Activated CD8-positive, alpha-beta memory T cell treated with anti-CD3 and anti-CD28 coated beads for 1 hour (primary cell): ENCODE measurements around the gene MIDN.

Source experiments
- DNase-seq, 2 donors: peaks; one replicate each; pipeline ENCODE4 v3.0.0-alpha.2; 2020; ENCODE audit warnings: low read depth in 1 of 2; ENCODE audit errors: extremely low read depth in 1 of 2

Gene MIDN

DNA sequence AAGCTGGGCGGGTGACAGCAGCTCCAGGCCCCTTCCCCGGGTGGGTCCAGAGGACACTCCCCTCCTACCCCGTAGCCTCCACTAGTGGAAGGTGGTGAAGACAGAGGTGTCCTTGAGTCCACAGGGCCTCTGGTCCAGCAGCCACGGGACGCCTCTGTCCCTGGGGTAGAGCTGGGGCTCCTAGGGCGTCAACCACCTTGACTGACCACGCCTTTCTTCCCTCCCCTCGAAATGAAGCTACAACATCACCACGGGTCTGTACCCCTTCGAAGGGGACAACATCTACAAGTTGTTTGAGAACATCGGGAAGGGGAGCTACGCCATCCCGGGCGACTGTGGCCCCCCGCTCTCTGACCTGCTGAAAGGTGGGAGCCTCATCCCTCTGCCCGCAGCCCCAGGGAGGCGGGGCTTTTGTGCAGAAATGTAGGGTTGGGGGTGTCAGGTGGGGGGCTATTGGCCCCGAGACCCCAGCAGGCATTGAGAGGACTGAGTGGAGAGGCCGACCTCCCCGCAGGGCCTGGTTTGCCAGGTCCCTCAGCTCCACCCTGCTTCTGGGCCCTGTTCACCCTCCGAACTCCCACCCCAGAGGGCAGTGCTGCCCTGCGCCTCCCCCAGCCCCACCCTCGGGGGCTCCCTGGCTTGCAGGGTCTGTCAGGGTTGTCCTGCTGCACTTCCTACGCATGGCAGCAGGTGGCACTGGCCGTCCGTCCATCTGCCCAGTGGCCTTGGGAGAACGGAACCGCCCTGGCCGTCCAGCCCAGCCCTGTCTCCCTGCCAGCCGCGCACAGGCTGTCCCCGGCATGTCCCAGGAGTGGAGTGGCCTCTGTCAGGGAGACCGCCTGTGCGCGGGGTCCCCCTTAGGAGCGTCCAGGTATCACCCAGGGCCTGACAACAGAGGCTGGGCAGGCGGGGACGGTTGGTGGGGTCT, 27.1 kb upstream of the MIDN start:
- DNase-seq, result no peak

DNA sequence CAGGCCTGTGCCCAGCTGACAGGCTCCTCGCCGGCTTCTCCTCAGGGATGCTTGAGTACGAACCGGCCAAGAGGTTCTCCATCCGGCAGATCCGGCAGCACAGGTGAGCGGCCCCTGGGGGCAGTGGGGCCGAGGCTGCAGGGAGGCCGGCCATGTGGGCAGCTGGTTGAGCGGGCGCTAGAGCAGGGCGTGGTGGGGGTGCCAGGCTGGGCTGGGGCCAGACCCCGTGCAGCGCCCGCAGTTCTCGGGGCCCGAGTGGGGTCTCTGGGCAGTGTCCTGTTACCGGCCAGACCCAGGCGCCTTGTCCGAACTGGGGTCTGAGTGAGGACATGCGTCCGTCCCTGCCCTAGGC, 26.5 kb upstream of the MIDN start:
- DNase-seq, result no peak

DNA sequence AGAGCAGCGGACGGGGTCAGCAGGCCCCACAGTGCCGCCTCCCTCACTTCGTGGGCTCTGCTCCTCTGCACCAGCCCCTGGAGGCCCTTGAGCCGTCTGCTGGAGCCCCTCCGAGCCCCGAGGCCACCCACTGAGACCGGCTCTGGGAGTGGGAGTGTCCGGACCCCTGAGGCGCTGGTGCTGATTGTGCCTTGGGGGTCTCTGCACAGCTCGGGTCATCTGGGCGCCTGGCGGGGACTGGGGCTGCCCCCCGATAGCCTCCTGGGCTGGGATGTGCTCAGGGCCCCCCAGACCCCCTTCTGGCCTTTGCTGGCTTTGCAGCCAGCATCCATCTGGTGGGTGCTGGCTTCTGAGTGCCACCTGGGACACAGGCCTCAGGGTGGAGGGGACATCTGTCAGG, 26.0 kb upstream of the MIDN start:
- no peak for DNase-seq

DNA sequence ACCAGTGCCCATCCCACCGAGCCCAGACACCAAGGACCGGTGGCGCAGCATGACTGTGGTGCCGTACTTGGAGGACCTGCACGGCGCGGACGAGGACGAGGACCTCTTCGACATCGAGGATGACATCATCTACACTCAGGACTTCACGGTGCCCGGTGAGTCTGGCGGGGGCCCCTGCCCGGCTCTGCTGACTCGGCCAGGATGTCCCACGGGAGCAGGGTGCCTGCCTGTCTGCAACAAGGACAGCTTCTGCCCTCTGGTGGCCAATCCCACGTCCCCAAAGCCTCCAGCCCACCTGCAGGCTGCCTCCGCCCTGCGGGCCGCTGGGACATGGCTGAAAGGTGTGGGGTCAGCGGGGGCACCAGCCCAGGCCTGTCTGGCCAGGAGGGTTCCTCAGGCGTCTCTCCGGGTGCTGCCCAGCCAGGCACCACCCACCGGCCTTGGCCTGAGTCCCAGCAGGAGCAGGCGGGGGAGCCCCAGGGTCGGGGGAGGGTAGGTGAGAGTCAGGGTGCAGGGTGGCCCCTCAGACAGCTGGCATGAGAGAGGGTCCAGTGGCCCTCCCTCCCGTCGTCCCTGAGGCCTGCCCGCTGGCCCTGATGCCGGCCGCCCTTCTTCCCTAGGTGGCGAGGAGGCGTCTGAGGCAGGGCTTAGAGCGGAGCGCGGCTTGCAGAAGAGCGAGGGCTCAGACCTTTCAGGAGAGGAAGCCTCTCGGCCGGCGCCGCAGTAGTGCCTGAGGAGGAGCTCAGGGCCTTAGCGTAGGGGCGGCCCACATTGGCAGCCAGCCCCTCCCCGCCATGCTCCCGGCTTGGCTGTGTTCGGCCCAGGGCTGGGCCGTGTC, 25.1 kb upstream of the MIDN start:
- DNase-seq, result no peak

DNA sequence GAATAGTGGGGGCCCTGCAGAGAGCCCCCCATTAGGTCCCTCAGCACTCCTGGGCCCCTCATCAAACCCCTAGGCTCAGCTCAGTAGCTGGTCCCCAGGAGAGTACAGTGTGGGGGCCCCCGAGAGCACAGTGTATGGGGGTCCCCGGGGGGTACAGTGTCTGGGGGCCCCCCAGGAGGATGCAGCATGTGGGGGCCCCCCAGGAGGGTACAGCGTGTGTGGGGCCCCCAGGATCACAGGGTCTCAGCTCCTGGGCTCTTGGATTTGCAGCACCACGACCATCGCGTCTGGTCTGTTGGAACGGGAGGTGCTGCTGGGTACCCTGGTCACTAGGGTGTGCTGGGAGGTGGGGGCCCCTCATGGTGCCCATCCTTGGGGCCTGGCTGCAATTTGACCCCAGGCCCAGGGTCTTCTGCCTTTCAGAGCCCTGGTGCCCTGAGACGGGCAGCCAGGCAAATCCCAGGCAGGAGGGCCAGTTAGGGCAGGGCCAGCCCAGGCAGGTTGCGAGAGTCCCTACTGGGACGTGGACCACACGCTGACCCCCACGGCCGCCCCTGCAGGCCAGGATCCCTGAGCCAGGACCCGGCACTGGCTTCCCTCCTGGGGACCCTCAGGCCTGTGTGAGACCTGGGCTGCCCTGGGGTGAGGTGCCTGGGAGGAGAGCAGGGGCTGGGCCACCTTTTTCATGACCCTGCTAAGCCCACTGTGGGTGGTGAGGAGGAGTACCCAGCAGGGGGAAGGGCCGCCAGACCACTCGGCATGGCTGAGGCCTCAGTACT, 24.1 kb upstream of the MIDN start:
- no peak for DNase-seq

DNA sequence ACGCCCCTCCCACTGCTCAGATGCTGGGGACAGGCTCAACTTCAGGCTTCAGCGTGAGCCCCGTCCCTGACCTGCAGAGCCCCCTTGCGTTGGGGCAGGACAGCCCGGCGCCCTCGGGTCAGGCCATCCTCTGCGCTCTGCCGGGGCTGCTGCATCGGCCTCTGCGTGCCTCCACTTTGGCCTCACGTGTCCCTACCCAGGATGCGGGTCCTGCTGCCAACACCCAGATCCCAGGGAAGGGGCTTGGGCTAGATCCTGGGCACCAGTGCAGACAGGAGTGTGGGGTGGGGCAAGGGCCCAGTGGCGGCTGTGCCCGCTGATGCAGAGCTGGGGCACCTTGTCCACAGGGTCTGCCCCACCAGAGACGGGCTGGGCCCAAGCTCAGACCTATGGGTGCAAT, 23.5 kb upstream of the MIDN start:
- no peak for DNase-seq

DNA sequence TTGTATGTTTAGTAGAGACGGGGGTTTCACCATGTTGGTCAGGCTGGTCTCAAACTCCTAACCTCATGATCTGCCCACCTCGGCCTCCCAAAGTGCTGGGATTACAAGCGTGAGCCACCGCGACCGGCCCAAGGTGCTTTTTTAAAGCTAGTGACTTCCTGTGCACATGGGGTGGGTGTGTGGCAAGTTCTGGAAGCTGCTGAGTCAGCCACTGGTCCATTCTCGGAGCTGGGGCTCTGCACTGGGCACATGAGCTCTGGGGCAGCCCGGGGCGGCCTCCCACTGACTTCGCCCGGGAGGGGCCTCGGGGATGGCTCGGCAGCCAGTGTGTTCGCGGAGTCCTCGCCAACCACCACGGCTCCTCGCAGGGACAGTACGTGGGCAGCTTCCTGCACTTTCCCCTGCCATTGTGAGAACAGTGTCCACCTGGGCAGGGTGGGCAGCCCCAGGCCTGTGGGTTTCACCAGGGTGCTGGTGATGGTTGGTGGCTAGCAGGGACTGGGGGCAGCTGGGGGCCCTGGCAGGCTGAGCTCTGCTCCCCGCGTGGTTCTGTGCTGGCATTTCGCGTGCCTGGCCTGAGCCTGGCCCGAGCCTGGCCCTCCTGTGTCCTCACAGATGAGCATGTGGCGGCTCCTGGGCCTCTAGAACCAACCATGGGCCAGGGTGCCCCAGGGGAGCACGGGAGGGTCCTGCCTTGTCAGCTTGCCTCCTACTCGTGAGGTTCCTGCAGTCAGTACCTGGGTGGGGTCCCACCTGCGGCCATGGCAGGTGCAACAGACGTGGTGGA, 22.8 kb upstream of the MIDN start:
- DNase-seq, result no peak

DNA sequence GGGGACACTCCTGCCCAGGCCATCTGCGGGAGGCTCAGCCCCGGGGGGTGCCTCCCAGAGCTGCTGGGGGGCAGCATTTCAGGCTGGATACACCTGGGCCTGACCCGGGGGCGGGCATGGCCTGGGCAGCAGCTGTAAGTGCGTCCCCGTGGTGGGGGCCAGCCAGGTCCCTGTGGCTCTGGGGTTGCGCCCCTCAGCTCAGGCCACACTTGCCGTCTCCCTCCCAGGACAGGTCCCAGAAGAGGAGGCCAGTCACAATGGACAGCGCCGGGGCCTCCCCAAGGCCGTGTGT, 22.2 kb upstream of the MIDN start:
- DNase-seq, result no peak

DNA sequence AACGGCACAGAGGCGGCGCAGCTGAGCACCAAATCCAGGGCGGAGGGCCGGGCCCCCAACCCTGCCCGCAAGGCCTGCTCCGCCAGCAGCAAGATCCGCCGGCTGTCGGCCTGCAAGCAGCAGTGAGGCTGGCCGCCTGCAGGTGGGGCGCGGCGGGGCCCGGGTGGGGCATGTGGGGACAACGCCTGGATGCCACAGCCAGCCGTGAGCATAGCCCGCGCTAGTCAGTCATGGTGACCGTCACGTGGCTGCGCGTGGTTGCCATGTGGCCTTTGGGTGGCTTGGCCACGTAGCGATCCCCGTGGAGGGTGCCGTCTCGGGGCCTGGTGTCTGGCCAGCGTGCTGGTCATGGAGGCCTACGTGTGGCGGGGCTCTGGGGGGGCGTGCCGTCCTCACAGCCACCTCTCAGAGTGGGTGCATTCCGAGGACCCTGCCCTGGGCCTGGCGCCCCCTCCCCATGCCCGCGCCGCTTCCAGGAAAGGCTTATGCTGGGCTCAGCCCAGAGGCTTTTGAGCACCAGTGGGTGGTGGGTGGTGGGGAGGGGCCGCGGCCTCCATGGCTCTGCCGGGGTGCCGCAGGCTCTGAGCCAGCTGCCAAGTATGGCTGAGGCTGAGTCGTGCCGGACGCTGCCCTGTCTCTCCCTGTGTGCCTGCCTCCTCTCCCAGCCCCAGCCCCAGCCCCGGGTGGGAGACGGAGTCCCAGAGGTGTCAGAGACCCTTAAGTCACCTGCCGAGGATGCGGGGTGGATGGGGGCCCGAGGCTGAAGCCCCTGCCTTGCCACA, 21.7 kb upstream of the MIDN start:
- DNase-seq, result no peak

DNA sequence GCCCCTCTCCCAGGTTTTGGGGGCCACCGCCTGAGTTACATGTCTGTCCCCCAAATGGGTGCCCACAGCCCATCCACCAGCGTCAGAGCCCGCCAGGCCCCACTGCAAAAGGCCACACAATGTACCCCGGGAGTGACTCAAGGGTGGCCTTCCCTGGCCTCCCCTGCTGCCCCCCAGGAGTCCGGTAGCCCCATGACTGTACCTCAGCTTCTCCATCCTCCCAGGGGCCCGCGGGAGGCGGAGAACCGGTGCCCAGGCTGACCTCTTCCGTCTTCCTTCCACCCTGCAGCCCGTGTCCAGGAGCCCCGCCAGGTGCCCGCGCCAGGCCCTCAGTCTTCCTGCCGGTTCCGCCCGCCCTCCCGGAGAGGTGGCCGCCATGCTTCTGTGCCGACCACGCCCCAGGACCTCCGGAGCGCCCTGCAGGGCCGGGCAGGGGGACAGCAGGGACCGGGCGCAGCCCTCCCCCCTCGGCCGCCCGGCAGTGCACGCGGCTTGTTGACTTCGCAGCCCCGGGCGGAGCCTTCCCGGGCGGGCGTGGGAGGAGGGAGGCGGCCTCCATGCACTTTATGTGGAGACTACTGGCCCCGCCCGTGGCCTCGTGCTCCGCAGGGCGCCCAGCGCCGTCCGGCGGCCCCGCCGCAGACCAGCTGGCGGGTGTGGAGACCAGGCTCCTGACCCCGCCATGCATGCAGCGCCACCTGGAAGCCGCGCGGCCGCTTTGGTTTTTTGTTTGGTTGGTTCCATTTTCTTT, 20.9 kb upstream of the MIDN start:
- no peak for DNase-seq

DNA sequence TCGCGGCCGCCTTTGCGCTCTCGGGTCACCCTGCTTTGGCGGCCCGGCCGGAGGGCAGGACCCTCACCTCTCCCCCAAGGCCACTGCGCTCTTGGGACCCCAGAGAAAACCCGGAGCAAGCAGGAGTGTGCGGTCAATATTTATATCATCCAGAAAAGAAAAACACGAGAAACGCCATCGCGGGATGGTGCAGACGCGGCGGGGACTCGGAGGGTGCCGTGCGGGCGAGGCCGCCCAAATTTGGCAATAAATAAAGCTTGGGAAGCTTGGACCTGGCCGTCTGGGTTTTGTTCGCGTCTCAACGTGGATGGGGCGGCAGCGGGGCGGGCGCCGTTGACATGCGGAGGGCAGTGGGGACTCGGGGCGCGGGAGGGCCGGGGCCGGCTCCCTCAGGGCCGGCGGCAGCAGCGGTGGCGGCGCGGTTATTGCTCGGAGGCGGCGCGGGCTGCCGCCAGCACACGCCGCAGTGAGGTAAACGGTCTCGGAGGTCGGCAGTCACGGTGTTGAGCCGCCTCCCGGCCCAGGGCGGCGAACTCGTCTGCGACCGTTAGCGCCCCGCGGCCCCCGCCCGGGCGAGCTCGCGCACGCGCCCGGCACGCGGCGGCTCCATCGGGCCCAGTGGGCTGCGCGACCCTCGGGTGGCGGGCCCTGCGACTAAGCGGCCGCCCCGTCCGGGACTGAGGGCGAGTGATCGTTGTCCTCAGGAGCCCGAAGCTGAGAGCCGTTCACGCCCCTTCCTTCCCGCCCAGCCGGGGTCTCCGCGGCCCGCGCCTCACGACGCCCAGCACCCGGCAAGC, 20.0 kb upstream of the MIDN start:
- DNase-seq, result no peak

DNA sequence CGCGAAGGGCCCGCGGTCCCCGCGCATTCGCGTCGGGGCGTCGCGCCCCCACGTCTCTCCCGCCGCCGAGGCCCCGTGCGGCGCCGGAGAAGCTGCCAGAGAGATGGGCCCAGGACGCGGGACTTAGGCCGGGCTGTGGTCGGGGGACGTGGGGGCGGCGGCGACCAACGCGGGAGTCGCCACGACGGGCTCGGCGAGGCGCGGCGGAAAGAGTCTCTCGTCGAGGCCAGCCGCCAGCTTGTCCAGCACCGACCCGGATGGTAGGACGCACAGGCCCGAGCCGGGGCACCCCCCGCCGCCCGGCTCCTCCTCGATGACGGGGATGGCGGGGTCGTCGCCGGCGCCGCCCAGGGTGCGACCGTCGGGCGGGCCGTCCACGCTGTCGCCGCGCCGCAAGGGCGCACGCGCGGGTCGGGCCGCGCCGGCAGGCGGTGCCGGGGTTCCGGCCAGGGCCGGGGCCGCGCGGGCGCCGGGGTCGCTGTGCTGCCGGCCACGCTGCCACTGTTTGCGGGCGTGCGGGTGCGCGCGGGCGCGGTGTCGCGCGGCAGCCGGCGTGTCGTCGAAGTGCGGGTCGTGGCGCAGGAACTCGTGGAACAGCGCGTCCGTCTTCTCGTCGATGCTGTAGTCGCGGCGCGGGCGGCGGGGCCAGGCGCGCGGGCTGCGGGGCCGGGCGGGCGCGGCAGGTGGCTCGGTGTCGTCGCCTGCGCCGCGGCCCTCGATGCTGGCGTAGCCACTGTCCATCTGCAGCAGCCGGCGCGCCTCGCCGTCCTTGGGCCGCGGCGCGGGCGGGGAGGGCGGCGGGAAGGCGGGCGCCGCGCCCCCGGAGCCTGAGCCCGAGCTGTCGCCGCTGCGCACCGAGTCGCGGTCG, 19.1 kb upstream of the MIDN start:
- DNase-seq, result no peak

DNA sequence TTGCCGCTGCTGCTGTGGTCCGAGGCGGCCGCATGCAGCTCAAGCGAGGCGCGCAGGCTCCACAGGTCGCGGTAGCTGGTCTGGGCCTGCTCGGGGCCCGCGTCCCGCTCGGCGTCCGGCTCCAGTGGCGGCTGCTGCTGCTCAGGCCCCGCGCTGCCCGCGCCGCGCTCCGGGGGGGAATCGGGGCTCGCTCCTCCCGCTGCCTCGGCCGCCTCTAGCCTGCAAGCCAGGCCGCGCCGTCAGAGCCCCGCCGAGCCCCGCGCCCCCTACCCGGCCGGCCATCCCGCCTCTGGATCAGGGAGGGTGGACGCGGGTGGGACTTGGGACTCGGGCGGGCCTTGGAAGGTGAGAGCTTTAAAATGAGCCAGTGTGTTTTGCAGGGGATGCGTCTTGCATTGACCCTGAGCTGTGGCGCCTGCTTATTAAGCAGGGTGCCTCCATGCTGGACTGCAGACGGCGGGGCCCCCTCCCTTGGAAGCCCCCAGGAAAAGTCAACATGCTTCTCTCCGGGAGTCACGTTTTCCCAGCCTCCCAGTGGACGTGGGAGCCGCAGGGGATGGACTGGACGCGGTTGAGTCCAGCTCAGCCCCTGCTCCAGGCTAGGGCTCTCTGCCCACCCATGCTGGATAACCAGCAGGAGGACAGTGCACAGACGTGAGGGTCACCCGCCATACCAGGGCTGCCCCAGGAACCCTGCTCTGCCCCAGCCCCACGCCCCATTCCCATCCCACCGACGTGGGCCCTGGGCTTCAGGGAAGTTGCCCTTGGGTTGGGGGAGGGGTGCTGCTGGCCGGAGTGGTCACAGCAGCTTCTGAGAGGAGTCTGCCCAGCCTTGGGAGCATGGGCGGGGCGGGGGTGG, 18.2 kb upstream of the MIDN start:
- no peak for DNase-seq

DNA sequence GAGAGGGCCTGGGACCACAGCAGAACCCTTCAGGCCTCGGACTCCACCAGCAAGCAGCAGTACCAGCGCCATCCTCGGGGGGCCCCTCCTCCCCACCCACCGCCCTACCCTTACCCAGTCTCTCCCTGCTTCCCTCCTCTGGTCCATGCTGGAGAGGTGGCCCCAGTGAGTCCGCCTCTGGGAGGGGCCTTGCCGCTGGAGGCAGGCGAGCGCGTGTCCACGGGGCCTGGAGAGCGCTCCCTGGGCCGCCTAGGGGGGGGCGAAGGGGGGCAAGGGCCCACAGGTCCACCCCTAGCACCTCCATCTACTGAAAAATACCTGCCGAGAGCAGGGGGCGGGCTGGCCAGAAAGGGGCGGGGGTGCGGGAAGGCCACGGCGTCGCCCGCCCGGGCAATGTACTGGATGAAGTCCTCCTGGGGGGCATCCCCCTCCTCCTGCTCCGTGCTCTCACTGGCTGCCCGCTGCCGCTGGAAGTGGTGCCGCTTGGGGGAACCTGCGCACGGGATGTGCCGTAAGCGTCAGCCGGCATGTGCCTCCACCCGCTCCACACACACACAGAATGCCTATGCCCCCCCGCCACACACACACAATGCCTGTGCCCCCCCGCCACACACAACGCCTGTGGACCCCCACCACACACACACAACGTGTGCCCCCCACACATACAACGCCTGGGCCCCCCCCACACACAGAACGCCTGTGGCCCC, 17.4 kb upstream of the MIDN start:
- no peak for DNase-seq

DNA sequence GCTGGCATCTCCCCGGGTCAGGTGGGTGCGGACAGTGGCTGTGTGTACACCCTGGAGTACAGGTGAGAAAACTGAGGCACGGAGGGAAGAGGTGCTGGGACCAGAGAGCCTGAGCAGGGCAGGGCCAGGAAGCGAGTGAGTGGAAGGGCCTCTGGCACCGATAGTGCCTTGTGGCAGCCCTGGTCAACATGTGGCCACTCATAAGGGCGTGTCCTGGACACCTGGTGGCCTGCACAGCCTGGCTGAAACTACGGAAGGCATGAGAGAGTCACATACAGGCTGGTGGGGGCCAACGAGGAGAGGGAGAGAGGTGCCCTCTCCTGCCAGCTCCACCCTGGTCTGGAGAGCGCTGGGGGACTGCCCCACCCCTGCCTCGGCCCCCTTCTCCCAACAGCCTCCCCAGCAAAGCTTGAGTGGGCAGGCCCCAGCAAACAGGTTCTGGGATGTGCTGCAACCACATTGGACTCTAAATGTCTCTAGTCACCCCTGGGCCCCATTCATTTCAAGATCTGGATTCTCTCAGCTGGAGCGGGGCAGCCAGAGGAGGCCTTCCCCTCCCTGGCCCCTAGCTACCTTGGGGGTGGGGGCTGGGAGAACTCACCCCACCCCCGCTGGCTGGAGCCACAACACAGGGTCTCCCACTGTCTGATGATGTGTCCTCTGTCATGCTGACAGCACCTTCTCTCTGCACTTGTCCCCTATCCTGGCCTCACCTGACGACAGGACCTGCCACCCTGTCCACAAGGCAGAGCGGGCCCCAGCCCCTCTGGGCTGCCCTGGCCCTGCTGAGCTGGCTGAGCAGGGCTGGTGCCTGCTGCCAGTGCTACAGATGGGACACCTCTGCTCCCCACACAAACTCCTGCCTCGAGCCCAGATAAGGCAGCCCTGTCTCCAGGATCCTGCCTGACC, 16.4 kb upstream of the MIDN start:
- no peak for DNase-seq
